ENCODE results near the gene RANBP10. TPM values are rescaled to one million over a fixed set of nuclear protein-coding genes. Genes with fewer than 3 reads are reported as not detected.
A peak's percentile ranks its signal among the peaks of the same experiment; 100 is the strongest.

Gene RANBP10
- total RNA-seq, 1 experiment from 2014 or later = 15.6 TPM

DNA sequence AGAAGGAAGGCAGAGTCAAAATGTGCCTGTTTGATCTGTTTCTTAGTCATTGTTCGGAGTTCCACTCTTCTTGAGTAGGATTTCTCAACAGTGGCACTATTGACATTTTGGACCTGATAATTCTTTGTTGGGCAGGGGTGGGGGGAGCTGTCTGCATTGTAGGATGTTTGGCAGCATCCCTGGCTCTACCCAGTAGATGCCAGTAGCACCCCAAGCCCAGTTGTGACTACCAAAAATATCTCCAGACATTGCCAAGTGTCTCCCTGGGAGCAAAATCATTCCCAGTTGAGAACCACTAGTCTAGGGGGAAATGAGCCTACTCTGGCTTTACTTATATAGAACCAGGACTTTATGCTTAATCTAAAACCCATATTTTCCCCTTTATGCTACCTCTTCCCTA, 86.1 kb downstream of the RANBP10 start:
- Mint-ChIP-seq H3K4me3 (peak overlapping the region; percentile 95 to 99), H3K36me3 (ENCODE audit: insufficient read depth in 1 of 3, low read depth in 3 of 3) (peaks cover 0 to 15% (median 2%) of the 10 kb centered on the region in 3 experiments; a peak in 4 of 7 replicates), H3K9me3 (no peaks in the 10 kb centered on the region), H3K27me3 (ENCODE audit: low read depth) (peaks cover 3% of the 10 kb centered on the region), H3K27ac (peak overlapping the region in 1 of 3 experiments; percentile 96; a peak in 1 of 7 replicates), H3K4me1 (peaks cover 15 to 17% of the 10 kb centered on the region in 2 experiments)
- Histone ChIP-seq H3K4me2 (ENCODE audit: insufficient read depth, insufficient read length, low read length) (peak overlapping the region; percentile 99), H2AK5ac (ENCODE audit: insufficient read length, low read length) (no peak overlapping the region), H4K20me1 (ENCODE audit: control insufficient read depth, insufficient read depth, insufficient read length) (no peaks in the 10 kb centered on the region), H2BK20ac (ENCODE audit: low read depth, low read length, poor library complexity, severe bottlenecking) (no peak overlapping the region), H3K27me3 (ENCODE audit: insufficient read depth, low read length) (no peaks in the 10 kb centered on the region), H2BK12ac (ENCODE audit: insufficient read length, low read depth, low read length) (no peak overlapping the region), H3K56ac (ENCODE audit: insufficient read length, low read depth, low read length) (no peak overlapping the region), H2BK120ac (ENCODE audit: low read depth, low read length, poor library complexity, severe bottlenecking) (no peak overlapping the region), H3K23me2 (ENCODE audit: insufficient read length, low read depth, low read length, poor library complexity, severe bottlenecking) (peaks cover 14% of the 10 kb centered on the region), H3K79me1 (ENCODE audit: insufficient read depth, low read depth, low read length, poor library complexity, severe bottlenecking) (no peaks in the 10 kb centered on the region), H3K18ac (ENCODE audit: insufficient read length, low read depth, low read length) (no peak overlapping the region), H2BK5ac (ENCODE audit: insufficient read length, low read length) (no peak overlapping the region), H3K14ac (ENCODE audit: insufficient read depth, low read length) (no peak overlapping the region), H2BK15ac (ENCODE audit: low read depth, low read length) (no peak overlapping the region), H3K9ac (ENCODE audit: extremely low read depth, insufficient read length, low read length) (no peak overlapping the region), H3K4ac (ENCODE audit: low read depth, low read length) (no peak overlapping the region), H3K79me2 (ENCODE audit: insufficient read depth, low read length) (peaks cover 10% of the 10 kb centered on the region; the same call in 1 of the 2 replicates), H4K91ac (ENCODE audit: insufficient read length, low read depth, low read length) (no peak overlapping the region), H3T11ph (ENCODE audit: low read length) (no peak overlapping the region), H4K5ac (ENCODE audit: insufficient read length, low read depth, low read length) (no peak overlapping the region), H2AFZ (ENCODE audit: low read length) (no peak overlapping the region), H3K23ac (ENCODE audit: insufficient read length, low read depth, low read length) (no peak overlapping the region), H3K9me3 (ENCODE audit: control insufficient read depth, low read depth, low read length) (no peaks in the 10 kb centered on the region), H3K4me1 (ENCODE audit: insufficient read depth, low read length) (no peaks in the 10 kb centered on the region; the same call in 1 of the 2 replicates), H3K27ac (ENCODE audit: insufficient read length, low read depth, low read length) (no peak overlapping the region), H4K8ac (replicated peaks; ENCODE audit: insufficient read length, low read depth, low read length) (no peak overlapping the region)
- WGBS (ENCODE audit: extremely low coverage, insufficient read length, low lambda C conversion rate) = no CpG with 5 or more reads among the region's 1 CpG
- TF ChIP-seq, protein P1, sequence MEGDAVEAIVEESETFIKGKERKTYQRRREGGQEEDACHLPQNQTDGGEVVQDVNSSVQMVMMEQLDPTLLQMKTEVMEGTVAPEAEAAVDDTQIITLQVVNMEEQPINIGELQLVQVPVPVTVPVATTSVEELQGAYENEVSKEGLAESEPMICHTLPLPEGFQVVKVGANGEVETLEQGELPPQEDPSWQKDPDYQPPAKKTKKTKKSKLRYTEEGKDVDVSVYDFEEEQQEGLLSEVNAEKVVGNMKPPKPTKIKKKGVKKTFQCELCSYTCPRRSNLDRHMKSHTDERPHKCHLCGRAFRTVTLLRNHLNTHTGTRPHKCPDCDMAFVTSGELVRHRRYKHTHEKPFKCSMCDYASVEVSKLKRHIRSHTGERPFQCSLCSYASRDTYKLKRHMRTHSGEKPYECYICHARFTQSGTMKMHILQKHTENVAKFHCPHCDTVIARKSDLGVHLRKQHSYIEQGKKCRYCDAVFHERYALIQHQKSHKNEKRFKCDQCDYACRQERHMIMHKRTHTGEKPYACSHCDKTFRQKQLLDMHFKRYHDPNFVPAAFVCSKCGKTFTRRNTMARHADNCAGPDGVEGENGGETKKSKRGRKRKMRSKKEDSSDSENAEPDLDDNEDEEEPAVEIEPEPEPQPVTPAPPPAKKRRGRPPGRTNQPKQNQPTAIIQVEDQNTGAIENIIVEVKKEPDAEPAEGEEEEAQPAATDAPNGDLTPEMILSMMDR (conservative IDR thresholded peaks at IDR 0.05) = no peak
- no peak for DNase-seq
